Activated CD8-positive, alpha-beta T cell treated with anti-CD3 and anti-CD28 coated beads for 36 hours (primary cell): ENCODE measurements around the gene ZNF345. TPM values are rescaled to one million over a fixed set of nuclear protein-coding genes. Genes with fewer than 3 reads are reported as not detected.

ENCODE experiments used
- ATAC-seq: fragments of 200-7000 bp; cut with Tn5 transposase; one replicate; pipeline ENCODE4 v1.10.0; 2021; ENCODE audit warnings: mild to moderate bottlenecking, moderate library complexity
- CTCF ChIA-PET: fragments of 350-600 bp; sonication (Branson Sonifier 250); formaldehyde crosslinking; loops from one replicate; lab custom pipeline; 2021; ENCODE audit warnings: antibody characterized with exemption; lab: Charles Lee
- POLR2A ChIA-PET: fragments of 350-600 bp; sonication (Branson Sonifier 250); formaldehyde crosslinking; loops from one replicate; lab custom pipeline; 2021; ENCODE audit warnings: antibody characterized with exemption; lab: Charles Lee
- DNase-seq: peaks from one replicate; pipeline ENCODE4 v3.0.0-alpha.2; 2020
- H3K27ac Mint-ChIP-seq: one replicate; pipeline ENCODE4 v1.8.0; 2021; ENCODE audit warnings: mild to moderate bottlenecking, mixed read lengths
- H3K27me3 Mint-ChIP-seq: one replicate; pipeline ENCODE4 v1.8.0; 2021; ENCODE audit warnings: mixed read lengths
- H3K36me3 Mint-ChIP-seq: one replicate; pipeline ENCODE4 v1.8.0; 2021; ENCODE audit warnings: low read depth, mixed read lengths
- H3K4me1 Mint-ChIP-seq: one replicate; pipeline ENCODE4 v1.8.0; 2021; ENCODE audit warnings: low read depth, mixed read lengths
- H3K4me3 Mint-ChIP-seq: one replicate; pipeline ENCODE4 v1.8.0; 2021; ENCODE audit warnings: mild to moderate bottlenecking, moderate library complexity, mixed read lengths
- H3K9me3 Mint-ChIP-seq: one replicate; pipeline ENCODE4 v1.8.0; 2021; ENCODE audit warnings: mixed read lengths
- intact Hi-C: fragments of 100-400 bp; cut with micrococcal nuclease; formaldehyde crosslinking; loops from one replicate; pipeline ENCODE4 v1.10.0; 2022
- total RNA-seq, 2 experiments: library from RNA; stranded (reverse); gene quantifications; one replicate each; pipeline ENCODE4 v1.2.3, GENCODE V29; 2021
- TF ChIP-seq, protein P1 (sequence below): fragments of 200-600 bp; IDR thresholded peaks from one replicate; pipeline ENCODE4 v1.8.0; 2022; ENCODE audit warnings: antibody characterized with exemption, mild to moderate bottlenecking

ZNF345 gene
- total RNA-seq, 2 experiments from 2014 or later: 3.6 to 5.1 TPM

DNA sequence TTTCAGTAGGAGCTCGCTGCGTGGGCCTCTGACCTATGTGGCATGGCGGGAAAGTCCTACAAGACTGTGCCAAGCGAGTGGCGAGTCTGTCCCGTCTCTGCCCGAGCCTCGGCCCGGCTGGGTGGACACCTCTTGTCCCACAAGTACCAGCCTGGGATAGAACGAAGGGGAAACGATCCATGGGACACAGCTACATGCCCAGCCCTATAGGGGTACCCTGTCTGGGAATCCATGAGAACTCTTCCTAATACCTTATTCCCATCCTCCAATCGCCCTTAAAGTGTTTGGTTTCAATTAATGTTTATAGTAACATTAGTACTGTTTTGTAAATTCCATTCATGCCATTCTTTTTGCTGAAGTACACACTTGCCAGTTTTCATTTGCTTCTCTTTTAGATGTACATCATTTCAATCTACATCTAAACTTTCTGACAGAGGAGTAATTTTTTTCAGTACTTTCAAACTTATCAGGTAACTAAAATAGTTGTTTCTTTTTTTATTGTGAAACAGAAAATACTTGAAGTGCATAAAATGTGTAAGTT lies 11.8 kb upstream of the ZNF345 start:
- no peak for DNase-seq
- H3K36me3 Mint-ChIP-seq: peaks cover 53% of the 10 kb centered on the region
- H3K4me1 Mint-ChIP-seq: peaks cover 9% of the 10 kb centered on the region
- H3K9me3 Mint-ChIP-seq: peaks cover 25% of the 10 kb centered on the region
- H3K27ac Mint-ChIP-seq: no peak overlapping the region
- no peaks in the 10 kb centered on the region for H3K27me3 Mint-ChIP-seq
- intact Hi-C loops: no loop called here
- TF ChIP-seq, protein P1, sequence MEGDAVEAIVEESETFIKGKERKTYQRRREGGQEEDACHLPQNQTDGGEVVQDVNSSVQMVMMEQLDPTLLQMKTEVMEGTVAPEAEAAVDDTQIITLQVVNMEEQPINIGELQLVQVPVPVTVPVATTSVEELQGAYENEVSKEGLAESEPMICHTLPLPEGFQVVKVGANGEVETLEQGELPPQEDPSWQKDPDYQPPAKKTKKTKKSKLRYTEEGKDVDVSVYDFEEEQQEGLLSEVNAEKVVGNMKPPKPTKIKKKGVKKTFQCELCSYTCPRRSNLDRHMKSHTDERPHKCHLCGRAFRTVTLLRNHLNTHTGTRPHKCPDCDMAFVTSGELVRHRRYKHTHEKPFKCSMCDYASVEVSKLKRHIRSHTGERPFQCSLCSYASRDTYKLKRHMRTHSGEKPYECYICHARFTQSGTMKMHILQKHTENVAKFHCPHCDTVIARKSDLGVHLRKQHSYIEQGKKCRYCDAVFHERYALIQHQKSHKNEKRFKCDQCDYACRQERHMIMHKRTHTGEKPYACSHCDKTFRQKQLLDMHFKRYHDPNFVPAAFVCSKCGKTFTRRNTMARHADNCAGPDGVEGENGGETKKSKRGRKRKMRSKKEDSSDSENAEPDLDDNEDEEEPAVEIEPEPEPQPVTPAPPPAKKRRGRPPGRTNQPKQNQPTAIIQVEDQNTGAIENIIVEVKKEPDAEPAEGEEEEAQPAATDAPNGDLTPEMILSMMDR: no peak
- H3K4me3 Mint-ChIP-seq: no peak overlapping the region
- ChIA-PET CTCF (interaction anchor here (1.9 kb wide), 1 partner anchor 11 kb away, joined by 7 read pairs; the partner anchor contains the start of gene ZNF345), POLR2A (interaction anchor here (0.6 to 5.2 kb wide), 4 partner anchors 11 to 628 kb away, joined by 5 to 60 read pairs (median 6); partner anchors contain the start of genes ZNF345 and ZNF850)
- ATAC-seq: no peak

- Mint-ChIP-seq H3K27ac (no peak overlapping the region), H3K4me1 (peaks cover 14% of the 10 kb centered on the region), H3K36me3 (peaks cover 51% of the 10 kb centered on the region), H3K27me3 (no peaks in the 10 kb centered on the region), H3K9me3 (peaks cover 12% of the 10 kb centered on the region), H3K4me3 (no peak overlapping the region)
- ChIA-PET POLR2A (interaction anchor here (0.7 to 4.0 kb wide), 3 partner anchors 11 to 183 kb away, joined by 3 to 60 read pairs (median 4); partner anchors contain the start of gene ZNF790), CTCF (no interaction called here)
- no peak for DNase-seq
- ATAC-seq: no peak
- TF ChIP-seq, protein P1: no peak
- intact Hi-C loops: no loop called here
Observed at GRCh38 chr19:36847968-36848367, 2.7 kb upstream of the ZNF345 start.

GRCh38 chr19:36849701-36850558 lies 746 bp upstream of the ZNF345 start:
- ATAC-seq: peak; percentile 90
- H3K27me3 Mint-ChIP-seq: no peaks in the 10 kb centered on the region
- H3K27ac Mint-ChIP-seq: no peak overlapping the region
- H3K9me3 Mint-ChIP-seq: peaks cover 19% of the 10 kb centered on the region
- DNase-seq: peak; percentile 94
- H3K36me3 Mint-ChIP-seq: peaks cover 50% of the 10 kb centered on the region
- TF ChIP-seq, protein P1: no peak
- intact Hi-C loops: loop anchor here (10.0 kb wide), 1 partner anchor 75 kb away; the partner anchor contains the start of gene ZNF850
- ChIA-PET CTCF (interaction anchor here (0.7 to 2.5 kb wide), 4 partner anchors 9 to 636 kb away, joined by 3 to 7 read pairs (median 3); partner anchors contain the start of genes ZNF565 and ZNF790), POLR2A (interaction anchor here (0.6 to 4.0 kb wide), 14 partner anchors 9 to 655 kb away, joined by 3 to 60 read pairs (median 4); partner anchors contain the start of genes ZNF566, ZNF790 and ZNF850)
- H3K4me1 Mint-ChIP-seq: peaks cover 18% of the 10 kb centered on the region
- H3K4me3 Mint-ChIP-seq: no peak overlapping the region

DNA sequence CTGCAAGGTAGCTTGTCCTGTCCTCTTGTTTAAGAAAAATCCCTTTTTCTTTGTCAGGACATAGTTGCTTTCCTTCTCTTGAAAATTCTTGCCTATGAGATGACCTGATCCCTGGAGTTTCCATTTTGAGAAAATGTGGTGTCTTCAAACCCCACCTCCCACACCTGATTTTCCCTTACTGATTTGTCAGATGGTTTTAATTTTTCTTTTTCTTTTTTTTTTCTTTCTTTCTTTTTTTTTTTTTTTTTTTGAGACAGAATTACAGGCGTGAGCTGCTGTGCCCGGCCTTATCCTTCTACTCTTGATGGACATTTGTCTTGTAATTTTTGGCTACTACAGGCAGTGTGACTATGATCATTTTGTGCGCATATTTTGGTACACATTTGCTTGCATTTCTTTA lies 1.2 kb downstream of the ZNF345 start:
- intact Hi-C loops: loop anchor here (10.0 kb wide), 1 partner anchor 77 kb away; the partner anchor contains the start of gene ZNF850
- peaks cover 20% of the 10 kb centered on the region for H3K4me1 Mint-ChIP-seq
- no peak overlapping the region for H3K4me3 Mint-ChIP-seq
- no peak overlapping the region for H3K27ac Mint-ChIP-seq
- ATAC-seq (no peak), DNase-seq (no peak)
- CTCF ChIA-PET: no interaction called here
- TF ChIP-seq, protein P1: no peak
- H3K9me3 Mint-ChIP-seq: peaks cover 18% of the 10 kb centered on the region
- no peaks in the 10 kb centered on the region for H3K27me3 Mint-ChIP-seq
- POLR2A ChIA-PET: interaction anchor here (2.0 to 3.0 kb wide), 2 partner anchors 7 to 80 kb away, joined by 9 to 19 read pairs; partner anchors contain the start of gene ZNF850
- H3K36me3 Mint-ChIP-seq: peaks cover 46% of the 10 kb centered on the region
